GM21526 (cell line): Measurements from ENCODE around the gene NDUFB6.
"Not testable (repeated sequence)": the region's sequence is repeated elsewhere in the genome, so short reads cannot be mapped to it uniquely, and the experiment has no call there.

Experiments
- ATAC-seq: cut with Tn5 transposase; IDR thresholded peaks from one replicate; pipeline ENCODE4 v1.9.1; 2021; ENCODE audit warnings: moderate library complexity; ENCODE audit not compliant: unreplicated experiment, low FRiP score

Gene NDUFB6

GRCh38 chr9:32524892-32525708 is 47.9 kb downstream of the NDUFB6 start:
- ATAC-seq: no peak

- not testable (repeated sequence) for ATAC-seq
These were observed 48.4 kb downstream of the NDUFB6 start for GRCh38 chr9:32524558-32524891.

DNA sequence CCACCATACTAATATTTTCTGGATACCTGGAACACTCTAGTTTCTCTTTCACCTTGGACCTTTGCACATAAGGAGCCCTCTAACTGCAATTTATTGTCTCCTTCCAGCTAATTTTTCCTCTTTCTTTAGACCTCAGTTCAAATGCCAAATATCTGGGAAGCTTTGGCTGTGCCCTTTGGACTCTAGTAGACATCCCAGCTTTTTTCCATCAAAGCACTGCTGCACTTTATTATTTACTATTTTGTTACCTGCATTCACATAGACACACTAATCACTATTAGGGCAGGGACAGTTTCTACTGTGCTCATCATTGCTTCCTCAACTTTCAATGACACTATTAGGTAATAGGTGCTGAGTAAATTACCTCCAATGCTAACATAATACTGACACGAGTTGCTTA is 49.0 kb downstream of the NDUFB6 start:
- ATAC-seq: no peak

DNA sequence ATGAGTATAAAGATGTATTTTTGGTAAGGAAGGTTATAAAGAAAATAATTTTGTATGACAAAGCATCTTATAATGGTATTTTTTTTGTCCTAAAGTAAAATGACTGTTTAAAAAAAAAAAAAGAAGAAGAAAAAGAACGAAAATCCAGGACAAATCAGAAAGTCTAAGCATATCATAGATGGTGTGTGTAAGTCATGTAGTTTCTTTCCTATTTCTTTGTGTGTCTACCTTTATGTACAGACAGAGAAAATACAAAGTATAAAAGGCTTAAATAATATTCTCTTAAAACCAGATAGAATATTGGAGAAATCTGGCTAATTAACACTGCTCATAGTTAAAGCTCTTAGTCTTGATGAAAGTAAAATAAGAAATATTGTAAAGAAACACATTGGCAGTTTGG is 54.7 kb downstream of the NDUFB6 start:
- ATAC-seq: no peak

DNA sequence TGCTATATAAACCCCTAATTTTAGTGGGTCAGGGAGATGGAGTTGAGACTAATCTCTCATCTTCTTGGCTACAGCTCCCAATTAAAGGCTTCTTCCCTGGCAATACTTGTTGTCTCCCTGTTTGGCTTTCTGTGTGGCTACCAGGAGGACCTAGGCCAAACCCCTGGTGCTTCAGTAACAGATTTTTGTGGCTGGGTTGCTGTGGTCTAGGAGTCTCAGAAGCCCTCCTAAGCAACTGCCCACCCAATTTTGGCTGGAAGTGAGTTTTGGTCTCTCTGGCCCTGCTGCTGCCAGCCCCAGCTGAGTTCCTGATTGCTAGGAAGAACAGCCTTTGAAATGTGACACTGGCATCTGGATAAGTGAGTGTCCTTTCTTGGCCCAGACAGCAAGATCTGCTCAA is 56.7 kb downstream of the NDUFB6 start:
- no peak for ATAC-seq

DNA sequence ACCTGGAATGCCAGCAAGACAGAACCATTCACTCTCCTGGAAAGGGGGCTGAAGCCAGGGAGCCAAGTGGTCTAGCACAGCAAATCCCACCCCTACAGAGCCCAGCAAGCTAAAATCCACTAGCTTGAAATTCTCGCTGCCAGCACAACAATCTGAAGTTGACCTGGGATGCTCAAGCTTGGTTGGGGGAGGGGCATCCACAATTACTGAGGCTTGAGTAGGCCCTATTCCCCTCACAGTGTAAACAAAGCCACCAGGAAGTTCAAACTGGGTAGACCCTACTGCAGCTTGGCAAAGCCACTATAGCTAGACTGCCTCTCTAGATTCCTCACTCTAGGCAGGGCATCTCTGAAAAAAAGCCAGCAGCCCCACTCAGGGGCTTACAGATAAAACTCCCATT is 64.2 kb downstream of the NDUFB6 start:
- ATAC-seq: no peak

DNA sequence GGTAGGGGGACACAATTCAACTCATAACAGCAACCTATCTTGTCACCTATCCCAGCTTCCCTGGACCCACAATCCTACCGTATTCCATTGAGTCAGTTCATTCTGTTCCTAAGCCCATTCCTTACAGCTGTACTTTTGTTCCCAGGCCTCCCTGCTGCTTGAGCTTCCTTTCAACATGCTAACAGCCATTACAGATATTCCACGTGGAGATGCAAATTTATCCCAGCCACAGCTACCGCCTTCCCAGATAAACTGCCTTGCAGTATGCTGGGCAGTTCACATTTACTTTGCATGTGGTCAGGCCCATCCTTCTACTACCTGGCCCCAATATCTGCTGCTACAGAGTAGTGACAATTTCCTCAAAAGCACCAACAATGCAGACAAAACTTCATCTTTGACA is 70.0 kb downstream of the NDUFB6 start:
- ATAC-seq: no peak
